ENCODE data around the gene GH2.

The GH2 gene

GRCh38 chr17:63838631-63839171 lies 43.0 kb downstream of the GH2 start:
- peak; percentile 78 for DNase-seq

GRCh38 chr17:63837962-63838600 lies 43.7 kb downstream of the GH2 start:
- DNase-seq, result no peak

- DNase-seq, result no peak
Measured at GRCh38 chr17:63837480-63837879, 44.3 kb downstream of the GH2 start.

- no peak for DNase-seq
Measured at GRCh38 chr17:63836811-63837210, 44.9 kb downstream of the GH2 start.

GRCh38 chr17:63835167-63835720 lies 46.5 kb downstream of the GH2 start:
- DNase-seq, result no peak

GRCh38 chr17:63834431-63835166 lies 47.1 kb downstream of the GH2 start:
- peak; percentile 64 for DNase-seq

GRCh38 chr17:63833741-63834373 lies 47.9 kb downstream of the GH2 start:
- no peak for DNase-seq

- no peak for DNase-seq
Measured at GRCh38 chr17:63833026-63833740, 48.6 kb downstream of the GH2 start.

- no peak for DNase-seq
Measured at GRCh38 chr17:63832455-63832854, 49.3 kb downstream of the GH2 start.

- DNase-seq, result no peak
Measured at GRCh38 chr17:63832014-63832413, 49.7 kb downstream of the GH2 start.

GRCh38 chr17:63831505-63831904 lies 50.2 kb downstream of the GH2 start:
- no peak for DNase-seq

GRCh38 chr17:63830904-63831491 lies 50.7 kb downstream of the GH2 start:
- DNase-seq, result no peak

- DNase-seq, result no peak
Measured at GRCh38 chr17:63830278-63830677, 51.5 kb downstream of the GH2 start.

Measured in NCI-H1436 (cell line).